SK-N-SH (cell line): ENCODE results near the gene ITGAV. TPM values are rescaled to one million over a fixed set of nuclear protein-coding genes. Genes with fewer than 3 reads are reported as not detected.
A peak's percentile ranks its signal among the peaks of the same experiment; 100 is the strongest.

ENCODE experiments used
- CTCF ChIA-PET: fragments of 300-600, 350-600 bp; formaldehyde crosslinking; extraction: SDS; loops from one replicate; lab custom pipeline; 2021; lab: Yijun Ruan, JAX
- POLR2A ChIA-PET: fragments of 350-600 bp; sonication (Branson Sonifier 250); formaldehyde crosslinking; extraction: SDS; loops from one replicate; lab custom pipeline; 2020; ENCODE audit warnings: antibody characterized with exemption, inconsistent platforms; lab: Yijun Ruan, JAX
- DNase-seq: peaks from one replicate; pipeline ENCODE4 v3.0.0; 2012
- H2AFZ ChIP-seq: fragments of 200-600 bp; sonication (generic); 2 replicates; pipeline ENCODE4 v1.8.1; 2016; ENCODE audit warnings: antibody characterized with exemption, mild to moderate bottlenecking, low read depth
- H3F3A ChIP-seq: fragments of 200-600 bp; sonication (generic); replicated peaks from 2 replicates; pipeline ENCODE3; 2016; ENCODE audit warnings: antibody characterized with exemption, mild to moderate bottlenecking; ENCODE audit not compliant: insufficient read depth
- H3K27ac ChIP-seq, 2 experiments: fragments of 200-500 bp in 1 of 2; fragments of 200-600 bp in 1 of 2; sonication (Bioruptor generic) in 1 of 2; sonication (generic), shearing (Covaris generic) in 1 of 2; 2 replicates each; pipeline versions ENCODE4 v1.5.1 to v1.6.1; 2014 to 2016; ENCODE audit warnings: low read depth in 2 of 2, inconsistent platforms in 1 of 2, low read length in 1 of 2, mild to moderate bottlenecking in 1 of 2, mixed read lengths in 1 of 2
- H3K27me3 ChIP-seq: fragments of 200-600 bp; sonication (generic), shearing (Covaris generic); 2 replicates; pipeline ENCODE4 v1.6.1; 2016; ENCODE audit warnings: mixed run types; ENCODE audit not compliant: insufficient read depth
- H3K36me3 ChIP-seq, 2 experiments: fragments of 200-500 bp in 1 of 2; fragments of 200-600 bp in 1 of 2; sonication (Bioruptor generic) in 1 of 2; sonication (generic) in 1 of 2; replicated peaks in 1 of 2; 2 replicates each; pipeline versions ENCODE3 to v1.5.1; 2014 to 2016; ENCODE audit warnings: low read length in 1 of 2, mild to moderate bottlenecking in 1 of 2; ENCODE audit not compliant: insufficient read depth in 2 of 2, control insufficient read depth in 1 of 2
- H3K4me1 ChIP-seq, 2 experiments: fragments of 200-500 bp in 1 of 2; fragments of 200-600 bp in 1 of 2; sonication (Bioruptor generic) in 1 of 2; sonication (generic), shearing (Covaris generic) in 1 of 2; 2 replicates each; pipeline versions ENCODE4 v1.5.1 to v1.6.1; 2014 to 2016; ENCODE audit warnings: low read depth in 1 of 2, low read length in 1 of 2, mixed run types in 1 of 2; ENCODE audit not compliant: insufficient read depth in 2 of 2, control insufficient read depth in 1 of 2
- H3K4me2 ChIP-seq: fragments of 200-600 bp; sonication (generic), shearing (Covaris generic); 2 replicates; pipeline ENCODE4 v1.6.1; 2017; ENCODE audit warnings: mixed run types
- H3K4me3 ChIP-seq, 2 experiments: fragments of 200-500 bp in 1 of 2; fragments of 200-600 bp in 1 of 2; sonication (Bioruptor generic) in 1 of 2; sonication (generic), shearing (Covaris generic) in 1 of 2; 2 replicates each; pipeline versions ENCODE4 v1.5.1 to v1.8.1; 2014 to 2016; ENCODE audit warnings: low read depth in 2 of 2, inconsistent platforms in 1 of 2, low read length in 1 of 2, mild to moderate bottlenecking in 1 of 2, mixed read lengths in 1 of 2, moderate library complexity in 1 of 2
- H3K79me2 ChIP-seq: fragments of 200-600 bp; sonication (generic); 2 replicates; pipeline ENCODE4 v1.8.1; 2017; ENCODE audit warnings: mild to moderate bottlenecking; ENCODE audit not compliant: insufficient read depth
- H3K9ac ChIP-seq: fragments of 200-600 bp; sonication (generic); 2 replicates; pipeline ENCODE4 v1.6.1; 2017; ENCODE audit warnings: mixed run types
- H3K9me2 ChIP-seq: fragments of 200-600 bp; sonication (generic); 2 replicates; pipeline ENCODE4 v1.6.1; 2017; ENCODE audit warnings: mixed run types
- H3K9me3 ChIP-seq: fragments of 200-600 bp; sonication (generic); 2 replicates; pipeline ENCODE4 v1.6.1; 2017; ENCODE audit warnings: mixed run types, mild to moderate bottlenecking, moderate library complexity
- H4K20me1 ChIP-seq: fragments of 200-600 bp; sonication (generic); 2 replicates; pipeline ENCODE4 v1.6.1; 2017; ENCODE audit warnings: mild to moderate bottlenecking, mixed run types; ENCODE audit not compliant: insufficient read depth
- FOSL2 ChIP-seq: IDR thresholded peaks from 2 replicates; pipeline ENCODE4 v1.4.0; 2012; ENCODE audit warnings: low read depth, mild to moderate bottlenecking, moderate library complexity, borderline replicate concordance
- GABPA ChIP-seq: IDR thresholded peaks from 2 replicates; pipeline ENCODE4 v1.4.0; 2012; ENCODE audit warnings: low read depth, mild to moderate bottlenecking
- JUND ChIP-seq: IDR thresholded peaks from 2 replicates; pipeline ENCODE4 v1.4.0; 2012
- MXI1 ChIP-seq: IDR thresholded peaks from 2 replicates; pipeline ENCODE4 v1.6.1; 2012; ENCODE audit warnings: mild to moderate bottlenecking, low read depth, low read length, improper control_type of control experiment
- NFIC ChIP-seq: IDR thresholded peaks from 2 replicates; pipeline ENCODE4 v1.4.0; 2012; ENCODE audit warnings: borderline replicate concordance
- TCF12 ChIP-seq: IDR thresholded peaks from 2 replicates; pipeline ENCODE4 v1.4.0; 2012
- WGBS: methylation state at CpG from one replicate; pipeline ENCODE4 v1.1.6; 2017; ENCODE audit warnings: low lambda C conversion rate; 5-methylcytosine and 5-hydroxymethylcytosine counted together
- polyA plus RNA-seq, 3 experiments: library from polyadenylated mRNA; depleted of rRNA; stranded (reverse); fragments of >200 nt; gene quantifications; 2 replicates each; pipeline ENCODE4 v1.2.3, GENCODE V29; 2012
- TF ChIP-seq, protein P1 (sequence below): fragments of 150-350 bp; IDR thresholded peaks from 2 replicates; pipeline ENCODE4 v1.6.1; 2016; ENCODE audit warnings: mild to moderate bottlenecking, low read depth, low read length
- TF ChIP-seq, protein P2 (sequence below): IDR thresholded peaks from 2 replicates; pipeline ENCODE4 v1.4.0; 2012; ENCODE audit warnings: low read depth
- TF ChIP-seq, protein P3 (sequence below): IDR thresholded peaks from 2 replicates; pipeline ENCODE4 v1.6.1; 2012; ENCODE audit warnings: mild to moderate bottlenecking, low read depth, low read length, moderate library complexity
- TF ChIP-seq, protein P4 (sequence below): fragments of 200-600 bp; sonication (generic); IDR thresholded peaks from 2 replicates; pipeline ENCODE4 v1.6.1; 2017; ENCODE audit warnings: antibody characterized with exemption, mild to moderate bottlenecking, moderate library complexity
- TF ChIP-seq, protein P5 (sequence below): IDR thresholded peaks from 2 replicates; pipeline ENCODE4; 2012

The ITGAV gene
- polyA plus RNA-seq, 1 of the 3 experiments (the other 2 are of a cell fraction), result 24.3 TPM

DNA sequence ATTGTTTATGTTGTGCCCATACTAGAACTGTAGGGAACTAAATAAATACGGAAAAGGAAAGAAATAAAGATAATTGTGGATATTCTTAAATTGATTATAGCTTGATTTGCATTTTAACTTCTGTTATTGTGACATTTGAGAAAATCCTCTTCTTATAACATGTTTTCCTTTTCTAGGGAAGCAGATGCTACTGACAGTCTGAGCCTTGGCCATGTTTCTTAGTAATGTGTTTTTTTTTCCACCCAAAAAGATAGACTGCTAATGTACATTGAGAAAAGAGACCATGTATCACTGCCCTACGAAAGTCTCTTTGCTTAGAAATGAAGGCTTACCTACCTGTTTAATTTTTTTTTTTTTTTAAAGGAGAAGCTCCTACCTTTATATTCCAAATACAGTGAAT, 22.2 kb downstream of the ITGAV start:
- POLR2A ChIA-PET, result no interaction called here
- CTCF ChIA-PET, result interaction anchor here (1.2 kb wide), 1 partner anchor 30 kb away, joined by 3 read pairs; no protein-coding TSS in a partner anchor
- H3K9ac ChIP-seq, result no peak overlapping the region

DNA sequence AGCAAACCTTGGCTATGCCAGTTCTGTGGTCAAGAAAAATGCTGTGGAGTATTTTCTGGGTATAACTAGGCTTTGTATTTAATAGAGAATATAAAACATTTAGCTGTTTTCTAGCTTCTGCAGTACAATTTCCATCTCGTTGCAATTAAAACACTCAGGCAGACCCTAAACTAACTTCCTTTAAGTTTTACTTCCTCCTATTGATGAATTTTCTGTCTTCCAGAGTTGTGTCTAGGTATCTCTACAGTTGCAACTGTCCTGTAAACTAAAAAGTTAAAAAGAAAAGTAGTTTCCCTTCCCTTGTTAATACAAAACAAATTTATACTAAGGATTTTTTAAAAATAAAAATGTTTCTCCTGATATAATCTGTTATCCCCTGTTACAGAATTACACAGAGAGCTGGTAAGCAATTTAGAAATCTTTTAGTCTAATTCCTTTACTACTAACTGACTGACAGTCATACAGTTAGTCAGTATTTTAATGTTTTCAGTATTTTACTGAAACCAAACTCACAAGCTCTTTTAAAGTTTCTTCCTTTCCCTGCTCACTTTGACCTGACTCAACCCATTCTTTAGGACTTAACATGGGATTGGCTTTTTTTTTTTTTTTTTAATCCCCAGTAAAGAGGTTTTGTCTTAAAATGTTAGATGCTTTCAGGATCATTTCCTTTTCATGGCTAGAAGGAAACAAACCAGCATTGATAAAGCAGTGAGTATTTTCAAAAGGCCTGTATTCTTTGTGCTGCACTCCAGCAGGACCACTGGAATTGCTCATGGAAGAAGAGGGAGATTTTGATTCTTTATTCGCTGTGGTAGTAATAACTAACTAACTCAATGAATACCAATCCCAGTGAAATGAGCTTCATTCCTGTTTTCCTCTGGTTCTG, 22.9 kb downstream of the ITGAV start:
- TF ChIP-seq, protein P1, sequence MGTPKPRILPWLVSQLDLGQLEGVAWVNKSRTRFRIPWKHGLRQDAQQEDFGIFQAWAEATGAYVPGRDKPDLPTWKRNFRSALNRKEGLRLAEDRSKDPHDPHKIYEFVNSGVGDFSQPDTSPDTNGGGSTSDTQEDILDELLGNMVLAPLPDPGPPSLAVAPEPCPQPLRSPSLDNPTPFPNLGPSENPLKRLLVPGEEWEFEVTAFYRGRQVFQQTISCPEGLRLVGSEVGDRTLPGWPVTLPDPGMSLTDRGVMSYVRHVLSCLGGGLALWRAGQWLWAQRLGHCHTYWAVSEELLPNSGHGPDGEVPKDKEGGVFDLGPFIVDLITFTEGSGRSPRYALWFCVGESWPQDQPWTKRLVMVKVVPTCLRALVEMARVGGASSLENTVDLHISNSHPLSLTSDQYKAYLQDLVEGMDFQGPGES, result no peak
- TF ChIP-seq GABPA (no peak), TCF12 (no peak), FOSL2 (no peak), NFIC (no peak), JUND (no peak)
- TF ChIP-seq, protein P2, sequence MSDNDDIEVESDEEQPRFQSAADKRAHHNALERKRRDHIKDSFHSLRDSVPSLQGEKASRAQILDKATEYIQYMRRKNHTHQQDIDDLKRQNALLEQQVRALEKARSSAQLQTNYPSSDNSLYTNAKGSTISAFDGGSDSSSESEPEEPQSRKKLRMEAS, result no peak
- TF ChIP-seq, protein P3, sequence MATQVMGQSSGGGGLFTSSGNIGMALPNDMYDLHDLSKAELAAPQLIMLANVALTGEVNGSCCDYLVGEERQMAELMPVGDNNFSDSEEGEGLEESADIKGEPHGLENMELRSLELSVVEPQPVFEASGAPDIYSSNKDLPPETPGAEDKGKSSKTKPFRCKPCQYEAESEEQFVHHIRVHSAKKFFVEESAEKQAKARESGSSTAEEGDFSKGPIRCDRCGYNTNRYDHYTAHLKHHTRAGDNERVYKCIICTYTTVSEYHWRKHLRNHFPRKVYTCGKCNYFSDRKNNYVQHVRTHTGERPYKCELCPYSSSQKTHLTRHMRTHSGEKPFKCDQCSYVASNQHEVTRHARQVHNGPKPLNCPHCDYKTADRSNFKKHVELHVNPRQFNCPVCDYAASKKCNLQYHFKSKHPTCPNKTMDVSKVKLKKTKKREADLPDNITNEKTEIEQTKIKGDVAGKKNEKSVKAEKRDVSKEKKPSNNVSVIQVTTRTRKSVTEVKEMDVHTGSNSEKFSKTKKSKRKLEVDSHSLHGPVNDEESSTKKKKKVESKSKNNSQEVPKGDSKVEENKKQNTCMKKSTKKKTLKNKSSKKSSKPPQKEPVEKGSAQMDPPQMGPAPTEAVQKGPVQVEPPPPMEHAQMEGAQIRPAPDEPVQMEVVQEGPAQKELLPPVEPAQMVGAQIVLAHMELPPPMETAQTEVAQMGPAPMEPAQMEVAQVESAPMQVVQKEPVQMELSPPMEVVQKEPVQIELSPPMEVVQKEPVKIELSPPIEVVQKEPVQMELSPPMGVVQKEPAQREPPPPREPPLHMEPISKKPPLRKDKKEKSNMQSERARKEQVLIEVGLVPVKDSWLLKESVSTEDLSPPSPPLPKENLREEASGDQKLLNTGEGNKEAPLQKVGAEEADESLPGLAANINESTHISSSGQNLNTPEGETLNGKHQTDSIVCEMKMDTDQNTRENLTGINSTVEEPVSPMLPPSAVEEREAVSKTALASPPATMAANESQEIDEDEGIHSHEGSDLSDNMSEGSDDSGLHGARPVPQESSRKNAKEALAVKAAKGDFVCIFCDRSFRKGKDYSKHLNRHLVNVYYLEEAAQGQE, result no peak
- TF ChIP-seq, protein P4, sequence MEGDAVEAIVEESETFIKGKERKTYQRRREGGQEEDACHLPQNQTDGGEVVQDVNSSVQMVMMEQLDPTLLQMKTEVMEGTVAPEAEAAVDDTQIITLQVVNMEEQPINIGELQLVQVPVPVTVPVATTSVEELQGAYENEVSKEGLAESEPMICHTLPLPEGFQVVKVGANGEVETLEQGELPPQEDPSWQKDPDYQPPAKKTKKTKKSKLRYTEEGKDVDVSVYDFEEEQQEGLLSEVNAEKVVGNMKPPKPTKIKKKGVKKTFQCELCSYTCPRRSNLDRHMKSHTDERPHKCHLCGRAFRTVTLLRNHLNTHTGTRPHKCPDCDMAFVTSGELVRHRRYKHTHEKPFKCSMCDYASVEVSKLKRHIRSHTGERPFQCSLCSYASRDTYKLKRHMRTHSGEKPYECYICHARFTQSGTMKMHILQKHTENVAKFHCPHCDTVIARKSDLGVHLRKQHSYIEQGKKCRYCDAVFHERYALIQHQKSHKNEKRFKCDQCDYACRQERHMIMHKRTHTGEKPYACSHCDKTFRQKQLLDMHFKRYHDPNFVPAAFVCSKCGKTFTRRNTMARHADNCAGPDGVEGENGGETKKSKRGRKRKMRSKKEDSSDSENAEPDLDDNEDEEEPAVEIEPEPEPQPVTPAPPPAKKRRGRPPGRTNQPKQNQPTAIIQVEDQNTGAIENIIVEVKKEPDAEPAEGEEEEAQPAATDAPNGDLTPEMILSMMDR, result no peak
- H3K27me3 ChIP-seq, result no peaks in the 10 kb centered on the region
- ChIA-PET POLR2A (no interaction called here), CTCF (interaction anchor here (1.2 to 1.3 kb wide), 2 partner anchors 29 to 109 kb away, joined by 3 read pairs; no protein-coding TSS in a partner anchor)
- H3F3A ChIP-seq, result peaks cover 7% of the 10 kb centered on the region
- H3K9me2 ChIP-seq, result no peaks in the 10 kb centered on the region
- peaks cover 96% of the 10 kb centered on the region for H3K79me2 ChIP-seq
- no peaks in the 10 kb centered on the region for H3K9me3 ChIP-seq
- H3K4me3 ChIP-seq, result no peak overlapping the region
- no peak for DNase-seq
- H3K9ac ChIP-seq, result no peak overlapping the region
- H3K4me2 ChIP-seq, result no peak overlapping the region
- H3K36me3 ChIP-seq, result peaks cover 18 to 45% of the 10 kb centered on the region in 2 experiments
- WGBS, result 96% methylated on average over 2 of the region's 2 CpGs
- peaks cover 0 to 18% of the 10 kb centered on the region in 2 experiments; a peak in 2 of 4 replicates for H3K4me1 ChIP-seq
- peak overlapping the region in 1 of 2 experiments; percentile 29; a peak in 1 of 4 replicates for H3K27ac ChIP-seq
- peaks cover 4% of the 10 kb centered on the region; the same call in 1 of the 2 replicates for H4K20me1 ChIP-seq
- no peak overlapping the region for H2AFZ ChIP-seq

More for the DNA sequence above, 22.2 kb downstream of the ITGAV start:
- Histone ChIP-seq H3K27me3 (no peaks in the 10 kb centered on the region), H3K4me2 (no peak overlapping the region), H3K9me3 (no peaks in the 10 kb centered on the region), H3F3A (peaks cover 7% of the 10 kb centered on the region), H3K9me2 (no peaks in the 10 kb centered on the region), H3K79me2 (peaks cover 99% of the 10 kb centered on the region), H3K4me1 (peaks cover 0 to 18% of the 10 kb centered on the region in 2 experiments; a peak in 2 of 4 replicates), H3K27ac (peak overlapping the region in 1 of 2 experiments; percentile 29; a peak in 1 of 4 replicates), H2AFZ (no peak overlapping the region), H3K4me3 (no peak overlapping the region), H4K20me1 (0 out of 2 replicates have a peak, but pooled peaks cover 4% of the 10 kb centered on the region), H3K36me3 (peaks cover 21 to 47% of the 10 kb centered on the region in 2 experiments)
- no peak for DNase-seq
- 84% methylated on average over 2 of the region's 2 CpGs for WGBS
- TF ChIP-seq MXI1, result no peak
- TF ChIP-seq, protein P5, sequence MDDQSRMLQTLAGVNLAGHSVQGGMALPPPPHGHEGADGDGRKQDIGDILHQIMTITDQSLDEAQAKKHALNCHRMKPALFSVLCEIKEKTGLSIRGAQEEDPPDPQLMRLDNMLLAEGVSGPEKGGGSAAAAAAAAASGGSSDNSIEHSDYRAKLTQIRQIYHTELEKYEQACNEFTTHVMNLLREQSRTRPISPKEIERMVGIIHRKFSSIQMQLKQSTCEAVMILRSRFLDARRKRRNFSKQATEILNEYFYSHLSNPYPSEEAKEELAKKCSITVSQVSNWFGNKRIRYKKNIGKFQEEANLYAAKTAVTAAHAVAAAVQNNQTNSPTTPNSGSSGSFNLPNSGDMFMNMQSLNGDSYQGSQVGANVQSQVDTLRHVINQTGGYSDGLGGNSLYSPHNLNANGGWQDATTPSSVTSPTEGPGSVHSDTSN, result no peak
